WTC11 (cell line): ENCODE results near the gene FOXJ3.

Experiments used
- ATF6 ChIP-seq: sonication (generic); formaldehyde crosslinking; IDR thresholded peaks from 2 replicates; pipeline ENCODE4 v1.8.1; 2023; ENCODE audit warnings: mild to moderate bottlenecking, missing genetic modification reagents
- CTCF ChIP-seq: fragments of 200-600 bp; IDR thresholded peaks from 2 replicates; pipeline ENCODE4 v1.8.0; 2022; ENCODE audit warnings: antibody characterized with exemption
- E2F4 ChIP-seq: sonication (generic); formaldehyde crosslinking; IDR thresholded peaks from 2 replicates; pipeline ENCODE4 v1.8.1; 2022; ENCODE audit warnings: low read depth, mild to moderate bottlenecking, moderate library complexity, missing genetic modification reagents, borderline replicate concordance

DNA sequence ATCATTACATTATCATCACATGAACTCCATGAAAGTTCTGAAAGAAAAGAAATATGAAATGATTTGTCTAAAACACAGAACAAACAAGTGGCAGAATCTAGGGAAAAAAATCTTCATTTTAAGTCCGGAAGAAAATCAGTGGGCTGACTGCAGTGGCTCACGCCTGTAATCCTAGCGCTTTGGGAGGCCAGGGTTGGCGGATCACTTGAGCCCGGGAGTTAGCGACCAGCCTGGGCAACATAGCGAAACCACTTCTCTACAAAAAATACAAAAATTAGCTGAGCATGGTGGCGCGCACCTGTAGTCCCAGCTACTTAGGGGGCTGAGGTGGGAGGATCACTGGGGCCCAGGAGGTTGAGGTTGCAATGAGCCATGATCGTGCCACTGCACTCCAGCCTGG, 4.8 kb downstream of the FOXJ3 start:
- no peak for TF ChIP-seq ATF6 (CRISPR knock-in tag)
- TF ChIP-seq CTCF = no peak
- no peak for TF ChIP-seq E2F4 (CRISPR knock-in tag)
